Glutamatergic neuron (in vitro differentiated cells): Measurements from ENCODE around the gene PTGER2. TPM values are rescaled to one million over a fixed set of nuclear protein-coding genes. Genes with fewer than 3 reads are reported as not detected.
A peak's percentile ranks its signal among the peaks of the same experiment; 100 is the strongest.

Experiments
- DNase-seq: peaks from one replicate; pipeline ENCODE4 v3.0.0; 2022
- H3K27ac Mint-ChIP-seq: one replicate; pipeline ENCODE4 v1.8.0; 2020; ENCODE audit warnings: mild to moderate bottlenecking, mixed read lengths, inconsistent platforms; ENCODE audit not compliant: unreplicated experiment
- H3K27me3 Mint-ChIP-seq: one replicate; pipeline ENCODE4 v1.8.0; 2020; ENCODE audit warnings: mild to moderate bottlenecking, moderate library complexity, mixed read lengths, inconsistent platforms; ENCODE audit not compliant: unreplicated experiment
- H3K36me3 Mint-ChIP-seq: one replicate; pipeline ENCODE4 v1.8.0; 2020; ENCODE audit warnings: mild to moderate bottlenecking, mixed read lengths, inconsistent platforms; ENCODE audit not compliant: unreplicated experiment
- H3K4me1 Mint-ChIP-seq: one replicate; pipeline ENCODE4 v1.8.0; 2020; ENCODE audit warnings: mild to moderate bottlenecking, low read depth, mixed read lengths, inconsistent platforms; ENCODE audit not compliant: unreplicated experiment
- H3K4me3 Mint-ChIP-seq: one replicate; pipeline ENCODE4 v1.8.0; 2020; ENCODE audit warnings: mild to moderate bottlenecking, mixed read lengths, inconsistent platforms; ENCODE audit not compliant: unreplicated experiment
- H3K9me3 Mint-ChIP-seq: one replicate; pipeline ENCODE4 v1.8.0; 2020; ENCODE audit warnings: mild to moderate bottlenecking, moderate library complexity, mixed read lengths, inconsistent platforms; ENCODE audit not compliant: unreplicated experiment
- total RNA-seq: library from RNA; stranded (reverse); fragmentation: NEBNext Ultra II Directional; extraction: Animal tissue kit (Norgen Biotek cat#: 25700); gene quantifications from one replicate; pipeline ENCODE4 v1.2.1, GENCODE V29; 2021; ENCODE audit not compliant: unreplicated experiment
- TF ChIP-seq, protein P1 (sequence below): fragments of 200-600 bp; sonication (generic); IDR thresholded peaks from one replicate; pipeline ENCODE4 v1.5.0; 2021; ENCODE audit not compliant: partially characterized antibody, unreplicated experiment

Gene PTGER2
- total RNA-seq, 1 donor from 2014 or later = not detected

GRCh38 chr14:52310541-52310940 is 3.6 kb upstream of the PTGER2 start:
- peaks cover 13% of the 10 kb centered on the region for H3K27me3 Mint-ChIP-seq
- no peak for DNase-seq

DNA sequence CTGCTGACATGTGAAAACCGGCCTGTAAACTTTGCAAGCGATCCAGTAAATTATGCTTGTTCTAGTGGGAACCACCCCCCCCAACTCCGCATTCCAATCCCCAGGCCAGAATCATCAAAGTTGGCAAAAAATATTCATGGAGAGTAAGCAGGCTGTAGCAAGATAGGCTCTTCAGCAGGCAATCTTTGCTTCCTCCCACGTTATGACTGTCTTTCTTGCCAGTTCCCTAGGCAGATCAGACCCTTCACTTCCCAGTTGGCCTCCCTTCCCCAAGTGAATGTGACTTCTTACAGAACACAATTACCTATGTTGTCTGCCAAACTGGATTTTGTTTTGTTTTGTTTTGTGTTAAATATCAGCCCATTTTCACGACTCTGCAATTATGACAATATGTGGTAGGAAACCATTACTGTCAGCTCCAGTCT is 1.2 kb upstream of the PTGER2 start:
- no peak overlapping the region for H3K27ac Mint-ChIP-seq
- no peak overlapping the region for H3K4me3 Mint-ChIP-seq
- TF ChIP-seq, protein P1, sequence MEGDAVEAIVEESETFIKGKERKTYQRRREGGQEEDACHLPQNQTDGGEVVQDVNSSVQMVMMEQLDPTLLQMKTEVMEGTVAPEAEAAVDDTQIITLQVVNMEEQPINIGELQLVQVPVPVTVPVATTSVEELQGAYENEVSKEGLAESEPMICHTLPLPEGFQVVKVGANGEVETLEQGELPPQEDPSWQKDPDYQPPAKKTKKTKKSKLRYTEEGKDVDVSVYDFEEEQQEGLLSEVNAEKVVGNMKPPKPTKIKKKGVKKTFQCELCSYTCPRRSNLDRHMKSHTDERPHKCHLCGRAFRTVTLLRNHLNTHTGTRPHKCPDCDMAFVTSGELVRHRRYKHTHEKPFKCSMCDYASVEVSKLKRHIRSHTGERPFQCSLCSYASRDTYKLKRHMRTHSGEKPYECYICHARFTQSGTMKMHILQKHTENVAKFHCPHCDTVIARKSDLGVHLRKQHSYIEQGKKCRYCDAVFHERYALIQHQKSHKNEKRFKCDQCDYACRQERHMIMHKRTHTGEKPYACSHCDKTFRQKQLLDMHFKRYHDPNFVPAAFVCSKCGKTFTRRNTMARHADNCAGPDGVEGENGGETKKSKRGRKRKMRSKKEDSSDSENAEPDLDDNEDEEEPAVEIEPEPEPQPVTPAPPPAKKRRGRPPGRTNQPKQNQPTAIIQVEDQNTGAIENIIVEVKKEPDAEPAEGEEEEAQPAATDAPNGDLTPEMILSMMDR = no peak
- peaks cover 3% of the 10 kb centered on the region for H3K4me1 Mint-ChIP-seq
- H3K27me3 Mint-ChIP-seq = peaks cover 19% of the 10 kb centered on the region
- DNase-seq = no peak
- no peaks in the 10 kb centered on the region for H3K36me3 Mint-ChIP-seq
- peaks cover 6% of the 10 kb centered on the region for H3K9me3 Mint-ChIP-seq

More at GRCh38 chr14:52310541-52310940, 3.6 kb upstream of the PTGER2 start:
- TF ChIP-seq, protein P1 = no peak
- no peak overlapping the region for H3K27ac Mint-ChIP-seq
- H3K4me1 Mint-ChIP-seq = peaks cover 3% of the 10 kb centered on the region
- H3K4me3 Mint-ChIP-seq = no peak overlapping the region
- H3K36me3 Mint-ChIP-seq = no peaks in the 10 kb centered on the region
- H3K9me3 Mint-ChIP-seq = peaks cover 5% of the 10 kb centered on the region

DNA sequence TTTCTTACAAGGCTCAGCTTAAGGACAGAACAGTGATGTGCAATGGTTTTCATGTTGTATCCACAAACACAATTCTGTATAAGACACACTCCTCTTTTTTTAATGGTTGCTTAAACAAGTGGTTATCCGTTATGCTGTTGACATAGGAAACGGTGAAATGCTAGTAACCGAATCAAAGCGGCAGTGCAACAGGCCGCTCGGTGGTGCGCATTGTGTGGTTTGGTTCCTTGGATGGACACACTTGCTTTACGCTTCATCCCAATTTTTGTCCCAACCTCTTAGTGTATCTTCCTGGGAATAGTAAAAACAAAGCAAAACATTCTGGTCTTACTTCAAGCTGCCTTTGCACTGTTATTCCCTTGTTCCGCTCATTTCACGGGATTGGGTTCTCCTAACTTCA is 650 bp upstream of the PTGER2 start:
- TF ChIP-seq, protein P1 = no peak
- no peak overlapping the region for H3K27ac Mint-ChIP-seq
- no peak for DNase-seq

GRCh38 chr14:52314595-52315354 is 663 bp downstream of the PTGER2 start:
- H3K27me3 Mint-ChIP-seq = peaks cover 19% of the 10 kb centered on the region
- H3K9me3 Mint-ChIP-seq = peaks cover 6% of the 10 kb centered on the region
- TF ChIP-seq, protein P1 = no peak
- H3K4me1 Mint-ChIP-seq = peaks cover 3% of the 10 kb centered on the region
- no peak overlapping the region for H3K27ac Mint-ChIP-seq
- H3K36me3 Mint-ChIP-seq = no peaks in the 10 kb centered on the region
- H3K4me3 Mint-ChIP-seq = peak overlapping the region; percentile 94
- DNase-seq = peak; percentile 38

More for the DNA sequence above, 650 bp upstream of the PTGER2 start:
- H3K4me3 Mint-ChIP-seq = peak overlapping the region; percentile 69
- H3K27me3 Mint-ChIP-seq = peaks cover 19% of the 10 kb centered on the region
- H3K36me3 Mint-ChIP-seq = no peaks in the 10 kb centered on the region
- peaks cover 6% of the 10 kb centered on the region for H3K9me3 Mint-ChIP-seq
- H3K4me1 Mint-ChIP-seq = peaks cover 3% of the 10 kb centered on the region

DNA sequence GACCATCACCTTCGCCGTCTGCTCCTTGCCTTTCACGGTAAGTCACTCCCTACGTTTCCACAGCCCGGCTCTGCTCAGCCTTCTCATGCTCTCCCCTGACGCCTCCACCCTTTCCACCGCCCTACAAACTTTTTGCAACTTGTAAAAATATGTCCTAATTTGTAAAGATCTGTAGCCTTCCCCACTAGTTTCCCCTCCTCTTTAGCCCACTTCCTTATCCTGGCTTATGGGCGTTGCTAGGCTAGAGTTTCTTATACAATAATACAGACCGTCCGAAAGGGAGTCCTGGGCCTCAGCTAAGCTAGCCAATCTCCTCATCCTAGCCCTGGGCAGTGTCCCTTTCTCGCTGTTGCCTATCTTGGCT is 1.2 kb downstream of the PTGER2 start:
- no peak for DNase-seq
- TF ChIP-seq, protein P1 = no peak
- Mint-ChIP-seq H3K4me3 (peak overlapping the region; percentile 94), H3K9me3 (peaks cover 6% of the 10 kb centered on the region), H3K27ac (no peak overlapping the region), H3K27me3 (peaks cover 19% of the 10 kb centered on the region), H3K36me3 (peaks cover 3% of the 10 kb centered on the region), H3K4me1 (peaks cover 3% of the 10 kb centered on the region)
